ENCODE measurements around the gene SLC2A3.

- TF ChIP-seq, protein P1, sequence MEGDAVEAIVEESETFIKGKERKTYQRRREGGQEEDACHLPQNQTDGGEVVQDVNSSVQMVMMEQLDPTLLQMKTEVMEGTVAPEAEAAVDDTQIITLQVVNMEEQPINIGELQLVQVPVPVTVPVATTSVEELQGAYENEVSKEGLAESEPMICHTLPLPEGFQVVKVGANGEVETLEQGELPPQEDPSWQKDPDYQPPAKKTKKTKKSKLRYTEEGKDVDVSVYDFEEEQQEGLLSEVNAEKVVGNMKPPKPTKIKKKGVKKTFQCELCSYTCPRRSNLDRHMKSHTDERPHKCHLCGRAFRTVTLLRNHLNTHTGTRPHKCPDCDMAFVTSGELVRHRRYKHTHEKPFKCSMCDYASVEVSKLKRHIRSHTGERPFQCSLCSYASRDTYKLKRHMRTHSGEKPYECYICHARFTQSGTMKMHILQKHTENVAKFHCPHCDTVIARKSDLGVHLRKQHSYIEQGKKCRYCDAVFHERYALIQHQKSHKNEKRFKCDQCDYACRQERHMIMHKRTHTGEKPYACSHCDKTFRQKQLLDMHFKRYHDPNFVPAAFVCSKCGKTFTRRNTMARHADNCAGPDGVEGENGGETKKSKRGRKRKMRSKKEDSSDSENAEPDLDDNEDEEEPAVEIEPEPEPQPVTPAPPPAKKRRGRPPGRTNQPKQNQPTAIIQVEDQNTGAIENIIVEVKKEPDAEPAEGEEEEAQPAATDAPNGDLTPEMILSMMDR (IDR thresholded peaks at IDR 0.05; ENCODE audit: poor library complexity), result no peak
- TF ChIP-seq EZH2phosphoT487 (IDR thresholded peaks at IDR 0.05; ENCODE audit: low read depth, severe bottlenecking, unreplicated experiment) (no peak), EZH2 (IDR thresholded peaks at IDR 0.05; ENCODE audit: borderline replicate concordance) (no peak)
Measured at GRCh38 chr12:7951671-7952070, 15.7 kb upstream of the SLC2A3 start.
